Raji (cell line): Measurements from ENCODE around the gene HBEGF.

ENCODE experiments used
- POLR2A ChIP-seq: IDR thresholded peaks from 2 replicates; pipeline ENCODE4 v1.6.1; 2011; ENCODE audit warnings: low read depth, low read length, control low read depth; ENCODE audit not compliant: insufficient read depth

HBEGF gene

DNA sequence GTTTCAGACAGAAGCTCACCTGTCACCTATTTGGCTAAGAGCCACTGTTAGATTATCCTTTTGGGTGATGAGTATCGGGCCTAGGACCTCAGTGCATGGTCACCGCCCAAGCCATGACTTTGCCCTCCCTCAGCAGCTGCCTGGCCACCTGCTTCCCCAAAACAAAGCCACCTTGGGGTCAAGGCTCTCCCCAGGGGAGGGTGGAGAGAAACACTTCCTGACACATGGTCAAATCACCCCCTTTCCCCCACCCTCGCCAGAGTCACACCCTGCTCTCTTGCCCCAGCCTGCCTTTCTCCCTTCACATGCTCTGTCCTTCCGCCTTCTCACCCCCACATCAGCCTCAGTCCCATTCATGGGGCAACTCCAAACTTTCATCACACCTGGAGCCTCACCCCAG lies 1.7 kb upstream of the HBEGF start:
- TF ChIP-seq POLR2A, result no peak

DNA sequence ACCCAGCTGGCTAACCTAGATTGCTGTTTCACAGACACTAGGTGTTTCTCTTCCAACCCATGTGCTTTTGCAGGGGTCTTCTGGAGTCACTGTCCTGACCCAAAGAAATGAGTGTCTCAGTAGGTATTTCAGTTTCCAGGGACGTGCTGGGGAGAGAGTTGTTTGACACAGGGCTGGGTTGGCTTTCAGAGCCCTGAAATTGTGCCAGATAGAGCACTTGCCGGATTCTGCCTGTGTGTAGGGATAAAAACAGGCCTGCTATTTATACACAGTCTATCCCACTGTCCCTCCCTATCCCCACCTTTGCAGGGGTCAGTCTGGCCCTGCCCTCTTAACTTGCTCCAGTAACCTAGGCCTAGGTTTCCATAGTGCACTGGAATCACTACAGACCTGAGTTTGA lies 957 bp upstream of the HBEGF start:
- no peak for TF ChIP-seq POLR2A

DNA sequence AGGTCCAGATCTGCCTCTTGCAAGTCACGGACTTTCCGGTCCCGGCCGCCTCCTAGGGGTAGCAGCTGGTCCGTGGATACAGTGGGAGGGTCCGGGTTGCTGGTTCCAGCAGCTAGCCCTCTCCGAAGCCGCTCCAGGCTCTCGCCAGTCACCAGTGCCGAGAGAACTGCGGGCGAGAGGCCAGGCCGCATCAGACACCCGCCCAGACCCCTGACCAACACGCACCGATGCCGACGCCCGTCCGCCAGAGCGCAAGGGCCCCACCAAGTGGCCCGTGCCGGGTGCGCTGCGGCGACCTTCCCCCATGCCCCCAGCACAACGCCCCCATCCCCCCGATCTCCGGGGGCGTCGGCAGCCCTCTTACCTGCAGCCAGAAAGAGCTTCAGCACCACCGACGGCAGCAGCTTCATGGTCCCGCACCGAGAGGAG lies 470 bp downstream of the HBEGF start:
- no peak for TF ChIP-seq POLR2A

DNA sequence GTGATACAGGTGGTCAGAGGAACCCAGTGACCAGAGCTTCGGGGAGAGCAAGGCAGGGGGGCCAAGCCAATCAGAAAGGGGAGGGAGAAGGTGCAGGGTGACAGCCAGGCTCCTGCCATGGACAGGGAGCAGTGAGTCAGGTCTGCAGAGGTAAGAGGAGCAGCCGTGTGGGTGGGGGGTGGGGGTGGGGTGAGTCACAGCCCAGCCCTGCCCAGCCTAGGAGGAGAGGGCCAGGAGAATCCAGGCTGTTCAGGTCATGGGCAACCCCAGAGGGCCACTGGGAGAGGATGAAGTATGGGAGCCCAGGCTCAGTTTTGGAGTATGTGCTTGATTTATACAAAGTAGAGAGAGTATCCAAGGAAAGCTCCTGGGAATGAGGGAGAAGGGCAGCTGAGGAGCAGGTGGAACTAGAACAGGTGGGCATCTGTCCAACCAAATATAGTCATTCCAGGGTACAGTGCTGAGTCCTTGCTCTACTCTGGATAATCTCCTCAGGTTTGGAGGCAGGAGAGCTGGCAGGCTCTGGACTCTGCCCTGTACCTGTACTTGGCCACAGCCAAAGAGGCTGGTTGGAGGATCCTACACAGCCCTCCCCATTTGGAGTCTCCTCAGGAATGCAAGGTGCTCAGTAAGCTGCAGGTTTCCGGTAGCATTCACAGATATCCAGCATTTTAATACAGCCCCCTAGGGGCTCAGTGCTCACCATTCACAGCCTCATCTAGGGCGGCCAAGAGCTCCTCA lies 1.6 kb downstream of the HBEGF start:
- TF ChIP-seq POLR2A, result no peak

DNA sequence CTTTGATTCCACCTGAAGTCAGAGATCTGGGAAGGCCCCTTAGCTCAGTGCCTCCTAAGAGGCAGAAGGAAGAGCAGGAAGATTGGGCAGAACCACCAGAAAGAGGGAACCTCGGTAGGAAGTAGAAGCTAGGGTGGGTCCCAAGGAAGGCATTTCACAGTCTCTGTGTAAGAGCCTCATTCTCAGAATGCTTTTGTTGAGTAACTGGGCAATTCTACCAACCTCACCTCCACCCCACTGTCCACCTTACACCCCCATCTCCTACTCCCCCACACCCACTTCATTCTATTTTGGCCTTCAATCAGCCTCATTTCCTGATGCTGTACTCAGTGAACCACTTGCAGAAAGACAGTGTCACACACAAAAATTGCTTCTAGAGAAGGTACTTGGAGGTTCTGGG lies 3.5 kb downstream of the HBEGF start:
- TF ChIP-seq POLR2A, result no peak

DNA sequence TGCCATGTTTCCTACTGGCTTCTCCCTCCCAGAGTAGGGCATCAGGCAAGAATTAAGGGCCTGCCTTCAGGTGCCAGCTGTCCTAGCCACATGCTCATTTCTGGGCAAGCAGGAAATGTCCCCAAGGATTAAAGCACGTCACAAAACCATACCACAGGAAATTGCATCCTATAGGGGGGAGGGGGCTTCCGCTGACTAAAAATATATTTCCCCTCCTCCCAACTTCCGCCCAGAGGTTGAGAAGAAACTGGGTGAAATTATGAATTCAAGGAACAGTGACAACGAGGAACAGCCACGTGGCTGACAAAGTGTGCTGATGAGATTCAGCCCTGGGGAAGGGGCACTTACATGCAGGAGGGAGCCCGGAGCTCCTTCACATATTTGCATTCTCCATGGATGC lies 4.1 kb downstream of the HBEGF start:
- TF ChIP-seq POLR2A, result no peak

DNA sequence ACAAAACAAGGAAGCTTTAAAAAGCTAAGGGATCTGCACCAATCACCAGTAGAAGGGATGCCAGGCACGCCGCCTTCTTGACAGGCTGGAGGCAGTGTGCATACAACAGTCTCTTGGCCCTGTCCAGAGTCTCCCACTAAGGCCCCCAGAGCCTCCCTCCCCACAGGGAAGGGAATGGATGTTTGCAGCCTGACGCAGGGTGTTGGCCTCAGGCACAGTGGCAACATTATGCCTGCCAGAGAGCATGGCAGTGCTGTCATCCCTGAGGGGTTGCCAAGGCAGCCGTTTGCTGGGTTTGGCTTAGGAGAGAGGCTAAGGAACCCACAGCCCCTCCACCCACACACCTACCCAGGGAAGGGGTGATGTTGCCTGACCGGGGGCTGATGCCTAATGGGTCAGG lies 4.8 kb downstream of the HBEGF start:
- TF ChIP-seq POLR2A, result no peak

DNA sequence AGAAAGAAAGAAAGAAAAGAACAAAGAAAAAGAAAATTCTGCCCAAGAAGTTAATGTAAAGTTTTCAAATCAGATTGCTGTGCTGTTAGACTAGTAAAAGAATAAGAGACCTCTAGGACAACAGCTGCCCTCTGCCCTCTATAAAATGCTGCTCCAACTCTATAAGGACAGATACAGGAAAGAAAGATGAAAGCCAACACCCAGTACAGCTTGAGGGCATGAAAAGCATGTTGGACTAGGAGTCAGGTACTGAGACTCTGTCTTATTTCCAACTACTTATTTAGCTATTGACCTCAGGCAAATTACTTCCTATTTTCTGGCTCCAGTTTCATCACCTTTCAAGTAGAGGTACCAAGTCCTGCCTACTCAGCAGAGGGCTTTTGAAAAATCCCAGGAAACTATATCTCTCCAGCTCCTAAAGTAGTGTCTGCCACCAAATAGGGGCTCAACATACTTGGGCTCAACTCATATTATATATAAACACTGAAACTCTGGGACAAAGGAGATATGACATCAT lies 5.7 kb downstream of the HBEGF start:
- no peak for TF ChIP-seq POLR2A

DNA sequence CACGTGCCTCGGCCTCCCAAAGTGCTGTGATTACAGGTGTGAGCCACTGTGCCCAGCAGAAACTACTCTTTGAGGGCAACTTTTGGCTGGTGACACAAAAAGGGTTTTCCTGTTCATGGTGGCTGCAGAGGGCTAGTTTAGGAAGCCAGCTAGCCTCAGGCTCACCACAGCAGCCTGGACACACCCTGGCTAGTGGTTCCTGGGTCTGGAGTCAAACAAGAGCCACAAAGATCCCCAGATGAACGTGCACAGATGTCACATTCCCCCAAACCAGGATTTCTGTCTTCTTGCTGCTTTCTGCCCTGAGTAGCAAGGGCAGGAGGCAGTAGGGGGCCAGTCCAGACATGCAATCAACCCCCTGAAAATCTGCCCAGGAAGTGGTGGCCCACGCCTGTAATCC lies 6.8 kb downstream of the HBEGF start:
- TF ChIP-seq POLR2A, result no peak

DNA sequence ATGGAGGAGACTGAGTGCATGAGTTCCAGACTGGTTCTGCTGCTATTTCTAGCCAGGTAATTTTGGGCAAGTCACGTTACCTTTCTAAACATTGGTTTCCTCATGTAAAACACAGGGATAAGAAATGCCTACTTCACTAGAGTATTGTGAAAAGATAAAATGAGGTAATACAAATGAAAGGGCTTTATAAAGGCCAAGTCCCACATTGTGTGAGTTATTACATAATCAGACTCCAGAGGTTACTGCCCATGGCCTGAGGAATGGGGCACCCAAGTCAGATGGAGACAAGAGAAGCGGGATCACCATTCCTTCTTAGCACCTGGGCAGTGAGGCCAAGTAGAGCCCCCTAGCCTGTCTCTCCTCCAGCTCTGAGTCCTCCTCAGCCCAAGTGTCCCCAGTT lies 7.5 kb downstream of the HBEGF start:
- no peak for TF ChIP-seq POLR2A

DNA sequence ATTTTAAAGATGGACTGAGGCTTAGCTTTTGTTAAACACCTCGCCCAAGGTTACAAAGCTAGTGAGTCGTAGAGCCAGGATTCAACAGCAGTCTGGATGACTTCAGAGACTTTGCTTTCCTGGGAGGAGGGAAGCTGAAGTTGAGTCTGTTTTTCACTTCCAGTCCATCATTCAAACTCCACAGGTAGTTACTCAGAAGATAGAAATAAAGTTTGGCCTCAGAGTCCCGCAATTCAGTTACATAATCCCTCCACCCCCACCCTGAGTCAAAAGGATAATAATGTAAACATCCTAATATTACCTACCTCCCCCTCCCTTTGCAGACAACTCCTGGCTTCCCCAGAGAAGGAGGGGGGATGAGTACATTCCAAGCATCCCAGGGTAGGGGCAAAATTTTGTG lies 8.1 kb downstream of the HBEGF start:
- TF ChIP-seq POLR2A, result no peak

DNA sequence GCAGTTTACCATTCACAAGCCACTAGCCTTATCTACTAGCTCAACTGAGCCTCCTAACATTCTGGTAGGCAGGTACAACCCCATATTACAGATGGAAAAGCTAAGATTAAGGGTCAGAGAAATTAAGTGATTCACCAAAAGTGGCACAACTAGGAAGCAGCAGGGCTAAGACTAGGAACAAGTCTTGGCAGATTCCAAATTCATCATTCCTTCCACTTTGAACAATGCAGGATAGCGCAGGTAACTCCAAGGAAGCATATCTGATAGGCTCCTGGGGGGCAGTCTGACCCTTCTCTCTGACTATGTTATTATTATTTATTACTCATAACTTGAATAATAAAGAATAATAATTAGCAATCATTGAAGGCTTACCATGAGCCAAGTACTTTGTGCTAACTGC lies 8.5 kb downstream of the HBEGF start:
- no peak for TF ChIP-seq POLR2A

DNA sequence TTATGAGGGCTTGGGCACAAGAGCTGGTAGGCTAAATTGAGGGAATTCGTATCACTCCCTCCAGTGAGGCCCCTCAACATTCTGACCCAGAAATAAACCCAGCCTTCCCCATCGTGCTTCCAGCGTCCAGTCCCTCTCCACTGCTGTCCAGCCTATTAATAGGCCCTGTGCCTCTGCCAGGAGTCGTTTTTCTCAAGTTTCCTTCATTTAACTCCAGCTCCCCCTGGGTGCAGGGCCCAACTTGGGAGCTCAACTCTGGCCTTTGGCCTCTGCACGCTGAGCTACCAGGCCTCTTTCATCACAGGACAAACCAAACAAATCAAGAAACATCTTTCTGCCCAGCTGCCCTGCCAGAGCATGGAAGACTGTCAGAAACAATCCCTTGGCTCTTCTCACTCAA lies 10.0 kb downstream of the HBEGF start:
- TF ChIP-seq POLR2A, result no peak

DNA sequence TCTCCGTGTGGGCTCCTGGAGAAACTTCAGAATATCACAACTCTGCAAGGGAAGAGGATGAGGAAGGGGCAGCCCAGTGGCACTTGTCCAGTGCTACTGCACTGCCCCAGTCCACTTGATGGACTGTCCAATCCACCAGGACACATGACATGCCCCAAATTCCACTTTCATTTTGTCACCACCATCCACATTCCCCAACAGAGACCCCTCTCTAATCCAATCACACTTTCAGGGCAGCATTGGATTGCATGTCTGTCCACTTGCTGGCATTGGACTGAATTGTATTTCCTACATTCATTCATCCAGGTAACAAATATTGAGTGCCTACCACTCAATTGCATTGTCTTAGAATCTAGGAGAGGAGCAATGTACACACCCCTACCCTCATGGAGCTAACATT lies 14.8 kb downstream of the HBEGF start:
- TF ChIP-seq POLR2A, result no peak

DNA sequence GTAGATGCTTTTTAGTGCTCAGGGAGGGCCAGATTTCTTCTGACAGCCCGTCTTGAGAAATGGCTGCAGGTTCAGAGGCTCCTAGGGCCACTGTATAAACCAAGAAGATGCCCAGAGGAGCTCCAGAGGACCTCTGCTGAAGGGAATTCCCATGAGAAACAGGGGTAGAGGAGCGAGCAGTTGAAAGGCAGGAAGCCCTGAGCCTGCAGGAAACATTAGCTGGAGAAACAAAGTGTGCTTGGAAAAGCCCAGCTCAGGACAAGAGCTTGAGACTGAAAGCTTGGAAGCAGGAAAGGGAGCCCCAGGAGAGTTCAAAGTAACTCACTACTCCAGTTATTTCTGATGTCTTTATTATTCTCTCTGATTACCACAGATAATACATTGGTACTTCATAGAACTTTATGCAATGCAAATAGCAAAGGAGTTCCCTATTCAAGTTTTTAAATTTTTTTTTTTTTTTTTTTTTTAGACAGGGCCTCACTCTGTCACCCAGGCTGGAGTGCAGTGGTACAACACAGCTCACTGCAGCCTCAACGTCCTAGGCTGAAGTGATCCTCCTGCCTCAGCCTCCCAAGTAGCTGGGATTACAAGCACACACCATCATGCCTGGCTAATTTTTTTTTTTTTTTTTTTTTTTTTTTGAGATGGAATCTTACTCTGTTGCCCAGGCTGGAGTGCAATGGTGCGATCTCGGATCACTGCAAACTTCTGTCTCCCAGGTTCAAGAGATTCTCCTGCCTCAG lies 16.5 kb downstream of the HBEGF start:
- TF ChIP-seq POLR2A, result no peak

DNA sequence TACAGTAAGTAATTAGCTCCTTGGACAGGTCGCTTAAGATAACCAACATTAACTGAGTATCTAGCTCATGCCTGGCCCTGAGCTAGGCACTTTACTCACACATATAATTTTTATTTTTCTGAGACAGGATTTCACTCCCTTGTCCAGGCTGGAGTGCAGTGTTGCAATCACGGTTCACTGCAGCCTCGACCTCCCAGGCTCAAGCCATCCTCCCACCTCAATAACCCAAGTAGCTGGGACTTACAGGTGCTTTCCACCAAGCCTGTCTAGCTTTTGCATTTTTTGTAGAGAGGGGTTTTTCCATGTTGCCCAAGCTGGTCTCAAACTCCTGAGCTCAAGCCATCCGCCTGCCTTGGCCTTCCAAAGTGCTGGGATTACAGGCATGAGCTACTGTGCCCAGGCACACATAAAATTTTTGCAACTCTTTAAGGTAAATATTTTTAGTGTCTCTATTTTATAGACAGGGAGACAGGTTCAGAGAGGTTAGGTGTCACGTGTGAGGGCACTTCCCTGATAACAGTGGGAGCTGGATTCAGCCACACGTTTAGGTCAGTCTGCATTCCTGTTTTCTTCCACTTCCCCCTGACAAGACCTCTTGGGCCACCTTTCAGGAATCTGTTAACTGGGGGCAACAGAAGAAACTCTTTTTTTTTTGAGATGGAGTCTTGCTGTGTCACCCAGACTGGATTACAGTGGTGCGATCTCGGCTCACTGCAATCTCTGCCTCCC lies 18.2 kb downstream of the HBEGF start:
- TF ChIP-seq POLR2A, result no peak
